DMS 273 (cell line): Measurements from ENCODE around the gene SAMD9L.
"Not testable (repeated sequence)": the region's sequence is repeated elsewhere in the genome, so short reads cannot be mapped to it uniquely, and the experiment has no call there.

Experiments
- DNase-seq: peaks from one replicate; lab custom pipeline; 2025; ENCODE audit not compliant: unreplicated experiment; lab: John Stamatoyannopoulos, UW

SAMD9L gene

GRCh38 chr7:93146472-93147141 lies 1.6 kb downstream of the SAMD9L start:
- peak; percentile 22 for DNase-seq

- DNase-seq, result no peak
Observed at GRCh38 chr7:93146036-93146435, 2.1 kb downstream of the SAMD9L start.

GRCh38 chr7:93145354-93145753 lies 2.8 kb downstream of the SAMD9L start:
- DNase-seq, result no peak

- DNase-seq, result no peak
Observed at GRCh38 chr7:93142127-93142526, 6.1 kb downstream of the SAMD9L start.

- no peak for DNase-seq
Observed at GRCh38 chr7:93140582-93141191, 7.5 kb downstream of the SAMD9L start.

GRCh38 chr7:93138576-93138975 lies 9.6 kb downstream of the SAMD9L start:
- DNase-seq, result no peak

GRCh38 chr7:93133005-93133404 lies 15.2 kb downstream of the SAMD9L start:
- no peak for DNase-seq

- no peak for DNase-seq
Observed at GRCh38 chr7:93132216-93132615, 16.0 kb downstream of the SAMD9L start.

GRCh38 chr7:93126954-93127353 lies 21.2 kb downstream of the SAMD9L start:
- not testable (repeated sequence) for DNase-seq

- not testable (repeated sequence) for DNase-seq
Observed at GRCh38 chr7:93123532-93123931, 24.7 kb downstream of the SAMD9L start.

GRCh38 chr7:93120592-93121549 lies 27.3 kb downstream of the SAMD9L start:
- no peak for DNase-seq

- DNase-seq, result no peak
Observed at GRCh38 chr7:93119191-93119905, 28.8 kb downstream of the SAMD9L start.

- peak; percentile 95 for DNase-seq
Observed at GRCh38 chr7:93117852-93118530, 30.2 kb downstream of the SAMD9L start, which contains the start of gene SAMD9. SAMD9 (minus strand) TSS chr7:93117979; CDS start chr7:93106097, 11,882 bp downstream.

GRCh38 chr7:93117327-93117726 lies 30.9 kb downstream of the SAMD9L start:
- DNase-seq, result no peak

- DNase-seq, result no peak
Observed at GRCh38 chr7:93115796-93116195, 32.4 kb downstream of the SAMD9L start.

- DNase-seq, result no peak
Observed at GRCh38 chr7:93108003-93108402, 40.2 kb downstream of the SAMD9L start.

- DNase-seq, result no peak
Observed at GRCh38 chr7:93097388-93097787, 50.8 kb downstream of the SAMD9L start.

- DNase-seq, result peak; percentile 47
Observed at GRCh38 chr7:93092757-93093370, 55.3 kb downstream of the SAMD9L start.
